Measurements from ENCODE around the gene EXOSC9. TPM values are rescaled to one million over a fixed set of nuclear protein-coding genes. Genes with fewer than 3 reads are reported as not detected.

The EXOSC9 gene
- polyA plus RNA-seq, 1 of the 3 experiments (the other 2 are of a cell fraction) = 38.8 TPM

DNA sequence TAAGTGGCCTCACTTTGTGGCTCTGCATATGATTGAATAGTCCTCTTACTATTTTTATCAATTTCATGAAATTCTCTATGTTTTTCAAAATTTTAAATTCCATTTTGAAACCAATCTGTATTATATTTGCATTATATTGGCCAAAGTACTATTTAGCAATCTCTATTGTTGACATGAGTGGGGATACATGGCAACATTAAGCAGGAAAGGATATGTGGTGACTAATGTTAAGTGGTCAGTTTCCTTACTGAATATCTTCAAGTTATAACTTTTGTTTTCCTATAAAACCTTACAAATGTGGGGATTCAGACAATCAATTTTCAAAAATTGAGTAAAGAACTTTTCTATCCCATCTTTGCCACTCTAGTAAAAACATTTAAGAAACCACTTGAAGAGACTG lies 59.0 kb downstream of the EXOSC9 start:
- peaks cover 55 to 56% of the 10 kb centered on the region in 2 experiments for H3K36me3 ChIP-seq (replicated peaks in 1 of 2; ENCODE audit: control insufficient read depth in 1 of 2, insufficient read depth in 2 of 2, low read length in 1 of 2)
- H2AFZ ChIP-seq (ENCODE audit: low read depth) = no peak overlapping the region
- H3K4me3 ChIP-seq (ENCODE audit: low read depth in 2 of 2, low read length in 1 of 2) = no peak overlapping the region
- ChIA-PET POLR2A (no interaction called here), CTCF (interaction anchor here (0.6 kb wide), 1 partner anchor 54 kb away, joined by 3 read pairs; no protein-coding TSS in a partner anchor)
- H3K9me2 ChIP-seq = peaks cover 6% of the 10 kb centered on the region; the same call in 1 of the 2 replicates
- no peak overlapping the region for H3K4me2 ChIP-seq
- H3K9me3 ChIP-seq = no peaks in the 10 kb centered on the region
- TF ChIP-seq, protein P1, sequence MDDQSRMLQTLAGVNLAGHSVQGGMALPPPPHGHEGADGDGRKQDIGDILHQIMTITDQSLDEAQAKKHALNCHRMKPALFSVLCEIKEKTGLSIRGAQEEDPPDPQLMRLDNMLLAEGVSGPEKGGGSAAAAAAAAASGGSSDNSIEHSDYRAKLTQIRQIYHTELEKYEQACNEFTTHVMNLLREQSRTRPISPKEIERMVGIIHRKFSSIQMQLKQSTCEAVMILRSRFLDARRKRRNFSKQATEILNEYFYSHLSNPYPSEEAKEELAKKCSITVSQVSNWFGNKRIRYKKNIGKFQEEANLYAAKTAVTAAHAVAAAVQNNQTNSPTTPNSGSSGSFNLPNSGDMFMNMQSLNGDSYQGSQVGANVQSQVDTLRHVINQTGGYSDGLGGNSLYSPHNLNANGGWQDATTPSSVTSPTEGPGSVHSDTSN (IDR thresholded peaks at IDR 0.05) = no peak
- H3F3A ChIP-seq (replicated peaks; ENCODE audit: insufficient read depth) = peaks cover 19% of the 10 kb centered on the region
- H4K20me1 ChIP-seq (ENCODE audit: insufficient read depth) = no peaks in the 10 kb centered on the region
- H3K27me3 ChIP-seq (ENCODE audit: insufficient read depth) = no peaks in the 10 kb centered on the region
- H3K79me2 ChIP-seq (ENCODE audit: insufficient read depth) = no peaks in the 10 kb centered on the region; the same call in 1 of the 2 replicates
- no peaks in the 10 kb centered on the region; a peak in 1 of 4 replicates for H3K4me1 ChIP-seq (ENCODE audit: control insufficient read depth in 1 of 2, insufficient read depth in 2 of 2, low read depth in 1 of 2, low read length in 1 of 2)
- H3K9ac ChIP-seq = no peak overlapping the region
- no peak for DNase-seq
- no peak overlapping the region for H3K27ac ChIP-seq (ENCODE audit: low read depth in 2 of 2, low read length in 1 of 2)

DNA sequence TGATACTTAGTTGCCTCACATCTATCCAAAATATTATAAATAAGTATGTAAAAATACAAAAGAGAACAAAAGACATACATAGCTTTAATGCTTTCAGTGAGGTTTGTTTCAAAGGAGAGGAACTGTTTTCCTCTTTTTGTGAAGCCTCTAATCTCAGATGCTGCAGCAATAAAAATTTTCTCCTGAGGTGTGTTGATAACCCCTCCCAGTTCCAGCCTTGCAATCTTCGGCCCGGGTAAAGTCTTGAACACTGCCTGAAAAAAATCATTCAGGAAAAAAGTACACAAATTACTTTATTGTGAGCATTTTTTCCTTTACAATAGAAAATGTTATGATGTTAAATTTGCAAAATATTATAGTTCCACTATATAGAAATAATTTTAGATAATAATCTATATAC lies 60.3 kb downstream of the EXOSC9 start:
- Histone ChIP-seq H3K4me1 (ENCODE audit: control insufficient read depth in 1 of 2, insufficient read depth in 2 of 2, low read depth in 1 of 2, low read length in 1 of 2) (no peaks in the 10 kb centered on the region; a peak in 1 of 4 replicates), H3K36me3 (replicated peaks in 1 of 2; ENCODE audit: control insufficient read depth in 1 of 2, insufficient read depth in 2 of 2, low read length in 1 of 2) (peaks cover 54 to 65% of the 10 kb centered on the region in 2 experiments), H3K4me3 (ENCODE audit: low read depth in 2 of 2, low read length in 1 of 2) (no peak overlapping the region), H2AFZ (ENCODE audit: low read depth) (no peak overlapping the region), H3K9me3 (no peaks in the 10 kb centered on the region), H3K9ac (no peak overlapping the region), H3K4me2 (no peak overlapping the region), H3F3A (replicated peaks; ENCODE audit: insufficient read depth) (peaks cover 14% of the 10 kb centered on the region), H3K27me3 (ENCODE audit: insufficient read depth) (no peaks in the 10 kb centered on the region), H4K20me1 (ENCODE audit: insufficient read depth) (no peaks in the 10 kb centered on the region), H3K9me2 (peaks cover 6% of the 10 kb centered on the region; the same call in 1 of the 2 replicates), H3K79me2 (ENCODE audit: insufficient read depth) (peaks cover 3% of the 10 kb centered on the region; the same call in 1 of the 2 replicates), H3K27ac (ENCODE audit: low read depth in 2 of 2, low read length in 1 of 2) (no peak overlapping the region)
- POLR2A ChIA-PET = no interaction called here
- TF ChIP-seq FOSL2 (IDR thresholded peaks at IDR 0.05; ENCODE audit: borderline replicate concordance, low read depth) (no peak), EZH2phosphoT487 (IDR thresholded peaks at IDR 0.05; ENCODE audit: borderline replicate concordance, low read depth) (no peak), RXRA (IDR thresholded peaks at IDR 0.05; ENCODE audit: borderline replicate concordance, low read depth) (no peak), MXI1 (IDR thresholded peaks at IDR 0.05; ENCODE audit: low read depth, low read length) (no peak), TCF12 (IDR thresholded peaks at IDR 0.05) (no peak), FOXJ3 (CRISPR knock-in tag; IDR thresholded peaks at IDR 0.05) (no peak), SMC3 (IDR thresholded peaks at IDR 0.05; ENCODE audit: low read depth, low read length) (no peak), RFX5 (IDR thresholded peaks at IDR 0.05; ENCODE audit: low read length) (no peak), TAF1 (IDR thresholded peaks at IDR 0.05; ENCODE audit: borderline replicate concordance, low read depth, low read length) (no peak), TEAD4 (IDR thresholded peaks at IDR 0.05; ENCODE audit: borderline replicate concordance, insufficient read depth) (no peak), RAD21 (IDR thresholded peaks at IDR 0.05; ENCODE audit: low read length) (no peak)
- TF ChIP-seq, protein P2, sequence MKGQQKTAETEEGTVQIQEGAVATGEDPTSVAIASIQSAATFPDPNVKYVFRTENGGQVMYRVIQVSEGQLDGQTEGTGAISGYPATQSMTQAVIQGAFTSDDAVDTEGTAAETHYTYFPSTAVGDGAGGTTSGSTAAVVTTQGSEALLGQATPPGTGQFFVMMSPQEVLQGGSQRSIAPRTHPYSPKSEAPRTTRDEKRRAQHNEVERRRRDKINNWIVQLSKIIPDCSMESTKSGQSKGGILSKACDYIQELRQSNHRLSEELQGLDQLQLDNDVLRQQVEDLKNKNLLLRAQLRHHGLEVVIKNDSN (IDR thresholded peaks at IDR 0.05; ENCODE audit: borderline replicate concordance, low read depth) = no peak
- TF ChIP-seq, protein P1 (IDR thresholded peaks at IDR 0.05) = no peak
- TF ChIP-seq, protein P3, sequence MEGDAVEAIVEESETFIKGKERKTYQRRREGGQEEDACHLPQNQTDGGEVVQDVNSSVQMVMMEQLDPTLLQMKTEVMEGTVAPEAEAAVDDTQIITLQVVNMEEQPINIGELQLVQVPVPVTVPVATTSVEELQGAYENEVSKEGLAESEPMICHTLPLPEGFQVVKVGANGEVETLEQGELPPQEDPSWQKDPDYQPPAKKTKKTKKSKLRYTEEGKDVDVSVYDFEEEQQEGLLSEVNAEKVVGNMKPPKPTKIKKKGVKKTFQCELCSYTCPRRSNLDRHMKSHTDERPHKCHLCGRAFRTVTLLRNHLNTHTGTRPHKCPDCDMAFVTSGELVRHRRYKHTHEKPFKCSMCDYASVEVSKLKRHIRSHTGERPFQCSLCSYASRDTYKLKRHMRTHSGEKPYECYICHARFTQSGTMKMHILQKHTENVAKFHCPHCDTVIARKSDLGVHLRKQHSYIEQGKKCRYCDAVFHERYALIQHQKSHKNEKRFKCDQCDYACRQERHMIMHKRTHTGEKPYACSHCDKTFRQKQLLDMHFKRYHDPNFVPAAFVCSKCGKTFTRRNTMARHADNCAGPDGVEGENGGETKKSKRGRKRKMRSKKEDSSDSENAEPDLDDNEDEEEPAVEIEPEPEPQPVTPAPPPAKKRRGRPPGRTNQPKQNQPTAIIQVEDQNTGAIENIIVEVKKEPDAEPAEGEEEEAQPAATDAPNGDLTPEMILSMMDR (IDR thresholded peaks at IDR 0.05) = no peak
- CTCF ChIA-PET = no interaction called here
- DNase-seq = no peak
- 100% methylated on average over 2 of the region's 2 CpGs for WGBS (ENCODE audit: low lambda C conversion rate)
